HG03064 (cell line): Measurements from ENCODE around the gene ZNF892.
A peak's percentile ranks its signal among the peaks of the same experiment; 100 is the strongest.
"Not testable (repeated sequence)": the region's sequence is repeated elsewhere in the genome, so short reads cannot be mapped to it uniquely, and the experiment has no call there.

Experiments
- ATAC-seq: cut with Tn5 transposase; IDR thresholded peaks from one replicate; pipeline ENCODE4 v1.9.1; 2021; ENCODE audit warnings: low read depth; ENCODE audit not compliant: unreplicated experiment

Gene ZNF892

GRCh38 chr2:95207111-95207961 lies at the start of gene ZNF892:
Gene ZNF892 (plus strand): TSS chr2:95207521. CDS start chr2:95207816, 295 bp downstream.
- ATAC-seq = peak; percentile 88

- ATAC-seq = no peak
Measured at GRCh38 chr2:95158441-95158840, 48.9 kb upstream of the ZNF892 start.

GRCh38 chr2:95158891-95159619 lies 48.3 kb upstream of the ZNF892 start:
- peak; percentile 27 for ATAC-seq

- ATAC-seq = peak; percentile 75
Measured at GRCh38 chr2:95159690-95160449, 47.5 kb upstream of the ZNF892 start, which contains the start of gene ZNF514. Gene ZNF514 (minus strand): TSS chr2:95159848. CDS start chr2:95153253, 6,595 bp downstream.

DNA sequence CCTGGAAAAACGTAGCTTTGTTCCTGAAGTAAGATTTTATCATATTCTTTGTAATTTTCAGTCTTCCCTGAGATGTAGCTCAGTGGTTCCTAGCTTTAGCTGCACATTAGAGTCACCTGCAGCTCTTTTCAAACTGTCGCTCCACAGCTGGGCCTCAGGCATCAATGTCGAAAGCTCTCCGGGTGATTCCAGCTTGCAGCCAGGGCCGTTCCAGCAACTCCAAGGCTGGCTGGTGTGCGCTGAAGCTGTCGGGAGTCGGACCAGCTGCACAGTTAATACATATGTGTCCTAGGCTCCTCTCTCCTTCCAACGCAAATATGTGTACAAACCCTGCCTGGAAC lies 42.3 kb upstream of the ZNF892 start:
- ATAC-seq = peak; percentile 5

DNA sequence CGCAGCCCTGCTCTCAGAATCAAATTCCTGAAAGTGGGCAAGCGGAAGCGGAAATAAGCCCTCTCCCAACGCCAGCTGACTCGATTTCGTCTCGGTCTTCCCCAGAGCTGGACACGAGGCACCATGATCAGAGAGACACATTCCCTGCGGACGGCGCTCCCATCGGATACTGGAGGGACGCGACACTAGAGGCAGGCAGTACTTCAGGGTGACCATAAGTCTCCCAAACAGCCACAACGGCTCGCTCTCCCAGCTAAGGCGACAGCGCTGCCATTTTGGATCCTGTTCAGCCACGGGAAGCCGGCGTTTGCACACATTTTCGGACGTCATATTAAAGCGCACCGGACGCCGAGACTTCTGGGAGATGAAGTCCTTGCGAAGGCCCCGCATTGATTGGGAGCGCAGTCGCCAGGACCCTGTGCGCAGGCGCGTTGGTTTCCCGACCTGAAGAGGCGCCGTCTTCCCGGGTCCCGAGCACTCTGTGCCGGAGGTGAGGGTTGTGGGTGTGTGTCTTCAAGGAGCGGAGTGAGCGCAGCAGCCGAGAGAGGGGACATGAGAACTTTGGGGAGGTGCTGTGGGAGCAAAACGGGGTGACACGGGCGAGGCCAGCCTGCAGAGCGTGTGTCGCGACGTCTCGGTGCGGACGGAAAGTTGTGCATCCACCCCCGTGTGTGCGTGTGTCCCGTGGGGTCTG lies 41.8 kb upstream of the ZNF892 start, which contains the start of gene ZNF2:
ZNF2 (plus strand) TSS at position 439 of the 694 bp plus-strand sequence. CDS start 10,418 bp downstream, outside the sequence.
- peak; percentile 95 for ATAC-seq

DNA sequence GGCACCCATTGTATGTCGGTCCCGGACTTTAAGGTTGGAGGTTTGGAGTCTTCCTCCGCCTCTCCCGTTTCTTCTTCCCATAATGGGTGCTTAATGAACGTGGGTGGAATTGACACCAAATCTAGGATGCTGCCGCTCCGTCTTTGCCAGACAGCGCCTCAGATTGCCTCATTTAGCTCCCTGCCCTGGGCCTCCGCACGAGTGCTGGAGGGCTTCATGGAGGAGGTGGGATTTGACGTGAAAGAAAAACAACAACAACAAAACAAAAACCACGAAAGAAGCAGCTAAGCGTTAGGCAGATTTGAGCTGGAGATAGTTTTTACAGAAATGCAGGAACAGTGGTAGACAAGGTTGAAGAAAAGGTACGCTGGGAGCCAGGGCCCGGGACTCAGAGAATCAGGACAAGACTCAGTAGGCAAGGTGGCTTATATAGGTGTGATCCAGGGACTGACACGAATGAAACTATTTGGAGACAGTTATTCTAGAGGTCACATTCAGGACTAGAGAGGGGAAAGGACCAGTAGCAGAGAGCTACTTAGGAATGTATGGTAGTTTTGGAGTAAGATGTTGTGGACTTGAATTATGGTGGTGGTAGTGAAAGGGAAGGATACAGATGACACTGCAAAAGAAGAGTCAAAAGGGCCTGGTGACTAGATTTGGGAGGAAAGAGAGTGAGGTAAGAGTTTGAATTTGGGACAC lies 41.1 kb upstream of the ZNF892 start:
- ATAC-seq = peak; percentile 7

- no peak for ATAC-seq
Measured at GRCh38 chr2:95171902-95172301, 35.4 kb upstream of the ZNF892 start.

DNA sequence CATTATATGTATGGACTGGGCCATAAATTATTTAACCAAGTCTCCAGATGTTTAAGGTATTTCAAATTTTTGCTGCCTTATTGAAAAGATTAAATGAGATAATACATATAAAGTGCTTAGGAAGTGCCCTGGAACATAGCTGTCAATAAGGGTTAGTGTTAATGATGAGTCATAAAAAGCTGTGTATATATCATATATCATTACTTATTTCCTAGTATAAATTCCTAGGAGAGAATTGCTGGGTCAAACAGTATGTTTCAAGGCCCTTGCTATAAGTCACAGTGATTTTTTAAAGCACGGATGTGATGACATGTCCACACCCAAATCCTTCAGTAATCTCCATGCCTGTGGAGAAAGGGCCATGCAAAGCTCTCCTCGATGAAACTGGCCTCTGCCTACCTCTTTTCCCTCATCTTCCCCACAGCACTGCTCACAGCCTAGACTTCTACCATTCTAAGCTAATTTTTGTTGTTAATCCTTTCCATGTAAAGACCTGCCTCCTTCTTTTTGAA lies 33.2 kb upstream of the ZNF892 start:
- no peak for ATAC-seq

- ATAC-seq = no peak
Measured at GRCh38 chr2:95179451-95179850, 27.9 kb upstream of the ZNF892 start.

DNA sequence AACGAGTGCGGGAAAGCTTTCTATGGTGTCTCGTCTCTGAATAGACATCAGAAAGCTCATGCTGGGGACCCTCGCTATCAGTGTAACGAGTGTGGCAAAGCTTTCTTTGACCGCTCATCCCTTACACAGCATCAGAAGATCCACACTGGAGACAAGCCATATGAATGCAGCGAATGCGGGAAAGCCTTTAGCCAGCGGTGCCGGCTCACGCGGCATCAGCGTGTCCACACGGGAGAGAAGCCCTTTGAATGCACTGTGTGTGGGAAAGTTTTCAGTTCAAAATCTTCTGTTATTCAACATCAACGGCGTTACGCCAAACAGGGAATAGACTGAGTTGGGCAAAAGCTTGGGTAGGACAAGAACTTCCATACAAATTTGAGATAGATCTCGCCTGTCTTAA lies 25.5 kb upstream of the ZNF892 start:
- ATAC-seq = no peak

- ATAC-seq = no peak
Measured at GRCh38 chr2:95185197-95185596, 22.1 kb upstream of the ZNF892 start.

DNA sequence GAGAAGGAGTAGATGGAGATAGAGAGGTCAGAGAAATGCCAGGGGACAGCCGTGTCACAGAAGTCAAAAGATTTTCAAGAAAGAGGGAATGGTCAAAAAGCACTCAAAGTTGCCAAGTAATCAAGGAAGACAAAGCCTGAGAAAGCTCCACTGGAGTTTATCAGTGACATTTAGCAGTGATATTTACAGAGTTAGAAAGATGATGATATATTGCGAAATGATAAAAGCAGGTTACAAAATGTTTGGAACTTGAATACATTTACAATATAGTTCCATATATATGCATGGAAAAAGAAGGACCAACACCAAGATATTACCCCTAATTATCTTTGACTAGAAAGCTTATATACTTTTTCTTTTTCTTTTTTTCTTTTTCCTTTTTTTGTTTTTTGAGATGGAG lies 21.3 kb upstream of the ZNF892 start:
- no peak for ATAC-seq

GRCh38 chr2:95192956-95193355 lies 14.4 kb upstream of the ZNF892 start:
- ATAC-seq = not testable (repeated sequence)

DNA sequence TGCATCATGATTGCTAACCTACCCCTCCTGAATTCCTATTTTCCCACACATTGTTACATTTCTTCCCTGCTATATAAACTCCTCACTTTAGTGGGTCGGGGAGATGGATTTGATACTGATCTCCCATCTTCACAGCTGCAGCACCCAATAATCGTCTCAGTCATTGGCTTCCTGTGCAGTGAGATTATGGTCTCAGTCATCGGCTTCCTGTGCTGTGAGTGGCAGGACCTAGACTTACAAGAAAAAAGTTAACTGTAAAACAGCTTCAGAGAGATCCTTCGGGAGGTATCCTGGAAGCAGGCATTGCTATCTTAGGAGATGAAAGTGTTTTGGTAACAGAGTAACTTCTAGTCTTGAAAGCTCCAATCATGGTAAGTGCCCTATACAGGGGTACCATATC lies 3.4 kb upstream of the ZNF892 start:
- ATAC-seq = no peak

DNA sequence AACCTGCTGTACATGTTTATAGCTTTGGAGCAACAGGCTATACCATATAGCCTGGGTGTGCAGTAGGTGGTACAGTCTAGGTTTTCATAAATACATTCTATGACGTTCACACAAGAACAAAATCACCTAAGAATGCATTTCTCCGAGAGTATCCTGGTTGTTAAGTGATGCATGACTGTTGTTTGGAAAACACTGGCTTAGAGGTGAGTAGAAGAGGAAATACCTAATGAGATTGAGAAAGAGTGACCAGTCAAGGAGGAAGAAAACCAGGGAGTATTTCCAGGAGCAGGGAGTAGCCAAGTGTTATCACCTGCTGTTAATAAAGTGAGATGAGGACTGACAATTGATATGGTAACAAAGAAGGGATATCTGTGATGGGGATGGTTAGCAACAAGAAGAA lies 2.9 kb upstream of the ZNF892 start:
- ATAC-seq = no peak

DNA sequence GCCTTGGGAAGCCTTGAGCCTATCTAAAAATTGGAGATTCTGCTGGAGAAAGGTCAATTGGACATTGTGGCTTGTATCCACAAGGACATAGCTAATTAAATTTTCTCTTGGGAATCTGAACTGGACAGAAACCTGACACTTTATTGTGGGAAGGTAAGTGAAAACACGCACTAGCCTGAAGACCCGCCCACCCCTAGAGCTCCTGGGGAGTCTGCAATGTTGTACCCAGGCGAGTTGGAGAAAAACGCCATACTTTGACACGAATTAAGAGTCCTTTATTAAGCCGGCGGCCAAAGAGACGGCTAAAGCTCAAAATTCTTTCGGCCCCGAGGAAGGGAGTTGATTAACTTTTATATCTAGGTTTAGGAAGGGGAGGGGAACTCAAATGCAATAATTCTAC lies 1.2 kb upstream of the ZNF892 start:
- ATAC-seq = no peak

DNA sequence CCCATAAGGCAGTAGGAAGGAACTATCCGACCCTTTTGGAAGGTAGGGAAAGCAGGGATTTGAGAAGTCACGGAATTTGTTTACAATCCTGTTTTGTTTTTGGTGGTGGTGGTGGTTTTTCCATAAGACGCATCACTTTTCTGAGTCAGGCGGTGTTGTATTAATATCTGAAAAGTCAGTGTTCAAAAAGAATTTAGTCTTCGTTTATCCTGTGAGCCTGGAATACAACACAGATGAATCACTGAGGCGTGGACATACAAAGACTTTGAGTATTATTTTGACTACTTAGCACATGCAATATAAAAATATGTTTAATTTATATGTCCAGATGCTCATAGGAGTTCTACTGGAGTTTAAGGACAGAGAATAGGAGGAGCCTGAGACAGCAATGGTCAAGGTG lies 785 bp downstream of the ZNF892 start:
- no peak for ATAC-seq

GRCh38 chr2:95215018-95215612 lies 7.8 kb downstream of the ZNF892 start:
- no peak for ATAC-seq
